WTC11 (cell line): ENCODE data around the gene VAC14. TPM values are rescaled to one million over a fixed set of nuclear protein-coding genes. Genes with fewer than 3 reads are reported as not detected.

Source experiments
- ATAC-seq: fragments of 200-7000 bp; cut with Tn5 transposase; 2 replicates; pipeline ENCODE4 v1.10.0; 2021; ENCODE audit warnings: mild to moderate bottlenecking, moderate library complexity
- CTCF ChIA-PET: fragments of 300-600 bp; sonication (Branson Sonifier 250); formaldehyde crosslinking; loops from one replicate; lab custom pipeline; 2021; ENCODE audit warnings: antibody characterized with exemption; lab: Charles Lee
- POLR2A ChIA-PET: fragments of 350-600 bp; sonication (Branson Sonifier 250); formaldehyde crosslinking; loops from one replicate; lab custom pipeline; 2021; ENCODE audit warnings: antibody characterized with exemption; lab: Charles Lee
- DNase-seq: peaks from one replicate; pipeline ENCODE4 v3.0.0; 2021; ENCODE audit warnings: low spot score
- H3K27ac Mint-ChIP-seq: 2 replicates; pipeline ENCODE4 v1.8.0; 2021; ENCODE audit warnings: mixed read lengths
- H3K27me3 Mint-ChIP-seq: 2 replicates; pipeline ENCODE4 v1.8.0; 2021; ENCODE audit warnings: low read depth, mild to moderate bottlenecking, moderate library complexity, mixed read lengths
- H3K36me3 Mint-ChIP-seq: 2 replicates; pipeline ENCODE4 v1.8.0; 2021; ENCODE audit warnings: mixed read lengths
- H3K4me1 Mint-ChIP-seq: 2 replicates; pipeline ENCODE4 v1.8.0; 2022; ENCODE audit warnings: mixed read lengths
- H3K4me3 Mint-ChIP-seq: 2 replicates; pipeline ENCODE4 v1.8.0; 2021; ENCODE audit warnings: mild to moderate bottlenecking, moderate library complexity, mixed read lengths
- H3K9me3 Mint-ChIP-seq: 2 replicates; pipeline ENCODE4 v1.8.0; 2021; ENCODE audit warnings: mixed read lengths
- AFF4 ChIP-seq: sonication (generic); formaldehyde crosslinking; IDR thresholded peaks from 2 replicates; pipeline ENCODE4 v1.8.1; 2023; ENCODE audit warnings: mild to moderate bottlenecking, missing genetic modification reagents, borderline replicate concordance
- AR ChIP-seq: fragments of 250-450 bp; sonication (Bioruptor Pico); IDR thresholded peaks from 2 replicates; pipeline ENCODE4 v1.9.0; 2021; ENCODE audit warnings: mild to moderate bottlenecking
- CBFB ChIP-seq: sonication (generic); formaldehyde crosslinking; IDR thresholded peaks from 2 replicates; pipeline ENCODE4 v1.8.1; 2022; ENCODE audit warnings: mild to moderate bottlenecking, low read depth, missing genetic modification reagents
- ERG ChIP-seq: fragments of 250-450 bp; sonication (Bioruptor Pico); IDR thresholded peaks from 2 replicates; pipeline ENCODE4 v1.8.0; 2021; ENCODE audit warnings: mild to moderate bottlenecking
- FOXK1 ChIP-seq: sonication (generic); formaldehyde crosslinking; IDR thresholded peaks from 2 replicates; pipeline ENCODE4 v1.8.0; 2022; ENCODE audit warnings: mild to moderate bottlenecking, moderate library complexity, missing genetic modification reagents
- IRF1 ChIP-seq: sonication (generic); formaldehyde crosslinking; IDR thresholded peaks from 2 replicates; pipeline ENCODE4 v1.8.0; 2023; ENCODE audit warnings: missing genetic modification reagents
- JUN ChIP-seq: sonication (generic); formaldehyde crosslinking; IDR thresholded peaks from 2 replicates; pipeline ENCODE4 v1.8.0; 2023; ENCODE audit warnings: mild to moderate bottlenecking, missing genetic modification reagents
- NFATC4 ChIP-seq: fragments of 250-450 bp; sonication (Bioruptor Pico); IDR thresholded peaks from 2 replicates; pipeline ENCODE4 v1.9.0; 2021; ENCODE audit warnings: mild to moderate bottlenecking
- OVOL2 ChIP-seq: fragments of 250-450 bp; sonication (Bioruptor Pico); IDR thresholded peaks from 2 replicates; pipeline ENCODE4 v1.9.0; 2021; ENCODE audit warnings: mild to moderate bottlenecking, borderline replicate concordance
- RELA ChIP-seq: sonication (generic); formaldehyde crosslinking; IDR thresholded peaks from 2 replicates; pipeline ENCODE4 v1.8.1; 2022; ENCODE audit warnings: missing genetic modification reagents, mild to moderate bottlenecking, borderline replicate concordance
- SP1 ChIP-seq: sonication (generic); formaldehyde crosslinking; conservative IDR thresholded peaks from 2 replicates; pipeline ENCODE4 v1.8.1; 2022; ENCODE audit warnings: missing genetic modification reagents
- TEAD1 ChIP-seq: sonication (generic); formaldehyde crosslinking; IDR thresholded peaks from 2 replicates; pipeline ENCODE4 v1.8.0; 2022; ENCODE audit warnings: mild to moderate bottlenecking, missing genetic modification reagents
- TEAD4 ChIP-seq: sonication (generic); formaldehyde crosslinking; IDR thresholded peaks from 2 replicates; pipeline ENCODE4 v1.8.0; 2022; ENCODE audit warnings: mild to moderate bottlenecking, missing genetic modification reagents
- TP53 ChIP-seq: sonication (generic); formaldehyde crosslinking; IDR thresholded peaks from 2 replicates; pipeline ENCODE4 v1.8.1; 2023; ENCODE audit warnings: mild to moderate bottlenecking, missing genetic modification reagents
- ZBTB21 ChIP-seq: sonication (generic); formaldehyde crosslinking; IDR thresholded peaks from 2 replicates; pipeline ENCODE4 v1.8.1; 2023; ENCODE audit warnings: mild to moderate bottlenecking, missing genetic modification reagents, borderline replicate concordance
- ZBTB43 ChIP-seq: sonication (generic); formaldehyde crosslinking; IDR thresholded peaks from 2 replicates; pipeline ENCODE4 v1.8.1; 2023; ENCODE audit warnings: mild to moderate bottlenecking, missing genetic modification reagents
- ZNF219 ChIP-seq: sonication (generic); formaldehyde crosslinking; IDR thresholded peaks from 2 replicates; pipeline ENCODE4 v1.8.0; 2023; ENCODE audit warnings: missing genetic modification reagents, mild to moderate bottlenecking, borderline replicate concordance
- ZNF232 ChIP-seq: sonication (generic); formaldehyde crosslinking; IDR thresholded peaks from 2 replicates; pipeline ENCODE4 v1.8.0; 2022; ENCODE audit warnings: mild to moderate bottlenecking, missing genetic modification reagents
- ZNF263 ChIP-seq: sonication (generic); formaldehyde crosslinking; IDR thresholded peaks from 2 replicates; pipeline ENCODE4 v1.8.1; 2022; ENCODE audit warnings: low read depth, mild to moderate bottlenecking, moderate library complexity, missing genetic modification reagents
- total RNA-seq: library from RNA; stranded (reverse); gene quantifications from 3 replicates; pipeline ENCODE4 v1.2.3, GENCODE V29; 2021
- TF ChIP-seq, protein P1 (sequence below): sonication (generic); formaldehyde crosslinking; IDR thresholded peaks from 2 replicates; pipeline ENCODE4 v1.8.1; 2023; ENCODE audit warnings: mild to moderate bottlenecking, missing genetic modification reagents, moderate library complexity
- TF ChIP-seq, protein P2 (sequence below): sonication (generic); formaldehyde crosslinking; IDR thresholded peaks from 2 replicates; pipeline ENCODE4 v1.8.0; 2022; ENCODE audit warnings: mild to moderate bottlenecking, missing genetic modification reagents

VAC14 gene
- total RNA-seq, 1 experiment from 2014 or later, result 60.1 TPM

- Mint-ChIP-seq H3K4me3 (no peak overlapping the region), H3K27me3 (no peaks in the 10 kb centered on the region), H3K4me1 (peaks cover 2% of the 10 kb centered on the region; the same call in 1 of the 2 replicates), H3K9me3 (peaks cover 7% of the 10 kb centered on the region), H3K36me3 (peaks cover 51% of the 10 kb centered on the region), H3K27ac (peak overlapping the region; percentile 89; the same call in 1 of the 2 replicates)
- peak; percentile 90 for DNase-seq
- ChIA-PET POLR2A (no interaction called here), CTCF (interaction anchor here (1.0 to 3.0 kb wide), 5 partner anchors 9 to 99 kb away, joined by 3 to 13 read pairs (median 4); no protein-coding TSS in a partner anchor)
- ATAC-seq, result peak; percentile 94
- 0 out of 2 replicates have a peak, but pooled peaks have one; percentile 37 for TF ChIP-seq TP53 (CRISPR knock-in tag)
- no peak for TF ChIP-seq ZBTB43 (CRISPR knock-in tag)
- TF ChIP-seq OVOL2 (CRISPR knock-in tag), result no peak
- TF ChIP-seq ZNF232 (CRISPR knock-in tag), result no peak
- TF ChIP-seq ERG (CRISPR knock-in tag), result no peak
- no peak for TF ChIP-seq AFF4 (CRISPR knock-in tag)
- TF ChIP-seq, protein P1, sequence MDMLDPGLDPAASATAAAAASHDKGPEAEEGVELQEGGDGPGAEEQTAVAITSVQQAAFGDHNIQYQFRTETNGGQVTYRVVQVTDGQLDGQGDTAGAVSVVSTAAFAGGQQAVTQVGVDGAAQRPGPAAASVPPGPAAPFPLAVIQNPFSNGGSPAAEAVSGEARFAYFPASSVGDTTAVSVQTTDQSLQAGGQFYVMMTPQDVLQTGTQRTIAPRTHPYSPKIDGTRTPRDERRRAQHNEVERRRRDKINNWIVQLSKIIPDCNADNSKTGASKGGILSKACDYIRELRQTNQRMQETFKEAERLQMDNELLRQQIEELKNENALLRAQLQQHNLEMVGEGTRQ (CRISPR knock-in tag), result 0 out of 2 replicates have a peak, but pooled peaks have one; percentile 10
- peak; percentile 80; the same call in 1 of the 2 replicates for TF ChIP-seq ZBTB21 (CRISPR knock-in tag)
These were observed 22.1 kb downstream of the VAC14 start for GRCh38 chr16:70778901-70779309.

GRCh38 chr16:70777973-70778406 lies 23.0 kb downstream of the VAC14 start:
- peak overlapping the region; percentile 18; the same call in 1 of the 2 replicates for H3K27ac Mint-ChIP-seq
- DNase-seq, result peak; percentile 42
- no peak for ATAC-seq
- no peaks in the 10 kb centered on the region for H3K27me3 Mint-ChIP-seq
- H3K36me3 Mint-ChIP-seq, result peaks cover 42% of the 10 kb centered on the region
- peaks cover 7% of the 10 kb centered on the region for H3K9me3 Mint-ChIP-seq
- ChIA-PET CTCF (interaction anchor here (1.0 to 3.0 kb wide), 5 partner anchors 8 to 98 kb away, joined by 3 to 13 read pairs (median 4); no protein-coding TSS in a partner anchor), POLR2A (no interaction called here)
- no peak overlapping the region for H3K4me3 Mint-ChIP-seq
- H3K4me1 Mint-ChIP-seq, result peaks cover 2% of the 10 kb centered on the region; the same call in 1 of the 2 replicates
- TF ChIP-seq ERG (CRISPR knock-in tag) (no peak), TEAD1 (CRISPR knock-in tag) (no peak), IRF1 (CRISPR knock-in tag) (no peak), ZNF219 (CRISPR knock-in tag) (no peak), TEAD4 (CRISPR knock-in tag) (no peak), FOXK1 (CRISPR knock-in tag) (no peak), ZNF232 (CRISPR knock-in tag) (no peak), RELA (CRISPR knock-in tag) (no peak), JUN (CRISPR knock-in tag) (no peak), CBFB (CRISPR knock-in tag) (no peak), NFATC4 (no peak), ZBTB21 (CRISPR knock-in tag) (no peak), ZNF263 (CRISPR knock-in tag) (no peak), AR (no peak), SP1 (CRISPR knock-in tag) (no peak)
- TF ChIP-seq, protein P2, sequence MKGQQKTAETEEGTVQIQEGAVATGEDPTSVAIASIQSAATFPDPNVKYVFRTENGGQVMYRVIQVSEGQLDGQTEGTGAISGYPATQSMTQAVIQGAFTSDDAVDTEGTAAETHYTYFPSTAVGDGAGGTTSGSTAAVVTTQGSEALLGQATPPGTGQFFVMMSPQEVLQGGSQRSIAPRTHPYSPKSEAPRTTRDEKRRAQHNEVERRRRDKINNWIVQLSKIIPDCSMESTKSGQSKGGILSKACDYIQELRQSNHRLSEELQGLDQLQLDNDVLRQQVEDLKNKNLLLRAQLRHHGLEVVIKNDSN, result no peak
